Left cardiac atrium (tissue), 4 donors: Measurements from ENCODE around the gene EFCAB6. TPM values are rescaled to one million over a fixed set of nuclear protein-coding genes. Genes with fewer than 3 reads are reported as not detected.

ENCODE experiments used
- ATAC-seq, 2 donors: fragments of 200-7000 bp; cut with Tn5 transposase; one replicate each; pipeline ENCODE4 v1.9.1; 2020; ENCODE audit warnings: mild to moderate bottlenecking in 2 of 2, moderate library complexity in 2 of 2
- DNase-seq: peaks from one replicate; pipeline ENCODE4 v3.0.0-alpha.2; 2020
- intact Hi-C, 2 donors: fragments of 100-400 bp; cut with DNase I; formaldehyde crosslinking; loops; one replicate each; pipeline versions ENCODE4 v1.14.1 to v1.15.1; 2022 to 2023
- total RNA-seq, 2 donors: library from RNA; stranded (reverse); fragmentation: NEBNext Ultra II Directional; extraction: Animal tissue kit (Norgen Biotek cat#: 25700); gene quantifications; one replicate each; pipeline ENCODE4 v1.2.1, GENCODE V29; 2021
- donor health status: DM: no; HTN: yes; CAD: no.
- donor health status: DM: no; HTN: yes; CAD: no; lungs with severe emphysema.
- donor health status: DM: yes; HTN: yes; CAD: no.
- donor health status: Dilated cardiomyopathy.

The EFCAB6 gene
- total RNA-seq, 2 donors from 2014 or later, result 1.7 to 1.8 TPM

DNA sequence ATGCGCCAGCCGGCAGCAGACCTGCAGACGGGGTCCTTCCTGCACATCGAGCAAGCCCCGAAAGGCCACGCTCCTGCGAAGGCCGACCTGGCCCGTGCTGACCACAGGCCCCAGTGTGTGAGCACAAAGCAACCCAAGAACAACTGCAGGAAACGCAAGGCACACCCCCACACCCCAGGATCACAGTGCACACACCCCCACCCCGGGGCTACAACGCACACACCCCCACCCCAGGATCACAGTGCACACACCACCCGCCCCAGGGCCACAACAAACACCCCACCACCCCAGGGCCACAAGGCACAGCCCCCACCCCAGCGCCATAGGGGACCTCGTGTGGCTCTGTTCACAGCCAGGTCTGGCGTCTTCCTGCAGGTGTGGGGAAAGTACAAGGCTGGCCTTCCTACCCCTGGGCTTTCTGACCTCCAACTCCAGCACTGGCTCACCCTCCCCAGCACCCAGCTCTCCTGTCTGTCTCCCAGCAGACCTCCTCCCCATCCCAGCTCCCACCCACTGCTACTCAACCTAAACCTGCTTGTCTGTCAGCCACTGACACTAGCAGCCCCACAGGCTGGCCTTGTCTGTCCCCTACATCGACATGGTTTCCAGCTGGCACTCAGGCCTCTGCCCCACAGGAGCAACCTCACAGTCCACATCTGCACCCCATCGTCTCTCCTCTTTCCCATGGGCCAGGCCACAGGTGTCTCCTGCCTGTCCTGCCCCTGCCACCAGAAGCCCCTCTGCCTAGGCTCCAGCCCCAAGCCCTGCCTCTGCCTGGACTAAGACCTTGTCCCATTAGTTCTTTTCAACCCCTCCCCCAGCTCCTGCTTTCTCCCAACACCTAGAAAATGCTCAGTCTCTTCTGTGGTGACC, 20.5 kb upstream of the EFCAB6 start:
- intact Hi-C loops, result no loop called here

DNA sequence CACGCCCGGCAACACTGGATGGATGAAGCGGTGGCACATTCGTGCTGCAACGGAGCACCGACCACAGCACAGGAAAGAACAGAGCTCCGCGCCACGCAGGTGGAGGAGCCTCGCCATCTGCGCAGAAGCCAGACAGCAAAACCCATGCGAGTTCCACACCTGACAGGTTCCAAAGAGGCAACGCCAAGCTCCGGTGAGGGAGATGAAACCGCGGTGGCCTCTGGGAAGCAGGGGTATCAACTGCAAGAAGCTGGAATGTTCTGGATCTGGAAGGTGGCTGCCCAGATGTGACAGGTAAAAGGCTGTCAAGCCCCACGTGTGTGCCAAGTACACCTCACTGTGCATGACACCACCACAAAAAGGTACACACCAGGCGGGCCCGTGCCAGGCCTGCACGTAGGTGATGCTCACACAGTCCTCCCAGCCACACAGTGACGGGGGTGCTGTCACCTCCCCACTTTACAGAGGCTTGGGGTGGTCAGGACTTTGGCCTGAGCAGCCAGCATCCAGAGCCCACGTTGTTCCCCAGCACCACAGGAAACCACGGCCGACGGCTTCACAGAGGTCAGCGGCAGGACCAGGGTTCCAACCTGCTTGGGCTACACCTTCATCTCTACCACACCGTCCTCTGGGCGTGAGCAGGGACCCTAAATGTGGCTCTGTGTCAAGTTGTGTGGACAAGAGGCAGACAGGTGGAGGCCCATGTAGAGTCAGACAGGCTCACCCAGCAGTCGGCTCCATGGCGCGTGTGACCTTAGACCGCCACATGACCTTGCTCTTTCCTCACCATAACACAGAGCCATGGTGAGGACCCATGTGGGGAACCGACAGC, 19.7 kb upstream of the EFCAB6 start:
- intact Hi-C loops, result no loop called here
- DNase-seq (no peak), ATAC-seq (no peak)

More for the DNA sequence above, 20.5 kb upstream of the EFCAB6 start:
- DNase-seq (no peak), ATAC-seq (no peak)

DNA sequence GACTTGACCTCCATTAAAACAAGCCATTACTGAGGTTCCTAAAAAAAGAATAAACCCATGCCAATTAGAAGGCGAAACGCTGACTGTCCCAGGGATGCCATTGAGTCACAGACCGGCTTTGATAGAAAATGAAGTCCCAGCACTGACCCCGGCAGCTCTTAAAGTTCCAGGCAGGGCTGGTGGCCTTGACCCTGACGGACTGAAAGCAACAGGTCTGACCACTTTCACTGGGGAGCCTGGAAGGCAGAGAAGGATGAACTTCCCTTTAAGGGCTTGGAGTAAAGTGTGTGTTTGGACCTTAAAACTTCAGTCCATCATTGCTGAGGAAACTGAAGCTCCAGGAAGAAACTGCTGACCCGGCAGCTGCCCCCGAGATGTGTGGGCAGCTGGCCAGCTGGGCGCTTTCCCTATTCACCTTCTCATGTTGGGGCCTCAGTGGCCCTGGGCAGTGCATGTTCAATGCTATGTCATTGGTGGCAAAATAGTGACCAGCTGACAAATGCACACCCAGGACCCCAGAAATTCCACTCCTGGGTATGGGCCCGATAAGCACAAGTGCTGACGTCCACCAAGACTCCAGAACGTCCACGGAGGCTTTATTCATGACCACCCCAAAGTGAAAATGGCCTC, 18.9 kb upstream of the EFCAB6 start:
- ATAC-seq, result no peak
- no peak for DNase-seq
- intact Hi-C loops, result no loop called here

DNA sequence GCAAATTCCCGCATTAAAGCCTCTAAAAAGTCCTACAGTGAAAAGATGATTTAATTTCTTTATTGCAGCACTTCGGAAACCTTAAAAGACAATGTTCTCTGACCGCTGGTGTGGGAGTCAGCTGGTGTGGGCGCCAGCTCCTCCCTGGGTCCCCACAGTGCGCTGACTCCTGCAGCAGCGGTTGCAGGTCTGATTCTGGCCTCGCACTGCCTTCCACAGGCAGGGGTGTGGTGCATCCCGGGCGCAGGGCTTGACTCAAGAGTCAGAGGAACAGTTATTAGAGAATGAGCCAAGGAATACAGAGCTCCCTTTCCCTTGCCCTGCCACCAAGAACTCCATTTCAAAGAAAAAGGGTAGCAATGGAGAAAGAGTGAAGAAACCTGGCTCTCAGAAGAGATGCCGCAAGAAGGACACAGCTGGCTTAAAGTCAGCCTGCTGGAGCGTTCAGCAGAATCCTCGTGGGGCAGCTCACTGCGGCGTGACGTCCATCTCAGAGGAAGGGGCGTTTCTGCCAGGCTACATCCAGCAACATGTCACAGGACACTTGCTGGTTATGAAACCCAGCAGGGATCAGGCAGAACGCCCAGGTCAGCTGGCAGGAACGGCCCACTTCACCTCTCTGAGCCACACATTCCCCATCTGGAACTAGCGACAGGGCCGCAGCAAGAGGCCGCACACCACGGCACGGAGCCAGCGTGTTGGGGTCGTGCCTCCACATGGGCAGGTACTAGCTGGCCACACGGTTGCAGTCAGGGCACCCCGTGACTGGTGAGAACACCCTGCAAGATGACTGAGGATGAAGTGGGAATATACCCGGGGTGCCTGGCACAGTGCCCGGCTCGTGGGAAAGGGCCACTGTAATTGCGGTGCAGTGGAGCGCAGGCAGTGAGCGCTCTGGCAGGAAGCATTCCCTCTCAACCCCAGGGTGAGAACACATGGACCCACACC, 18.1 kb upstream of the EFCAB6 start:
- intact Hi-C loops, result no loop called here
- ATAC-seq (peak; percentile 71 to 75), DNase-seq (peak; percentile 88)

DNA sequence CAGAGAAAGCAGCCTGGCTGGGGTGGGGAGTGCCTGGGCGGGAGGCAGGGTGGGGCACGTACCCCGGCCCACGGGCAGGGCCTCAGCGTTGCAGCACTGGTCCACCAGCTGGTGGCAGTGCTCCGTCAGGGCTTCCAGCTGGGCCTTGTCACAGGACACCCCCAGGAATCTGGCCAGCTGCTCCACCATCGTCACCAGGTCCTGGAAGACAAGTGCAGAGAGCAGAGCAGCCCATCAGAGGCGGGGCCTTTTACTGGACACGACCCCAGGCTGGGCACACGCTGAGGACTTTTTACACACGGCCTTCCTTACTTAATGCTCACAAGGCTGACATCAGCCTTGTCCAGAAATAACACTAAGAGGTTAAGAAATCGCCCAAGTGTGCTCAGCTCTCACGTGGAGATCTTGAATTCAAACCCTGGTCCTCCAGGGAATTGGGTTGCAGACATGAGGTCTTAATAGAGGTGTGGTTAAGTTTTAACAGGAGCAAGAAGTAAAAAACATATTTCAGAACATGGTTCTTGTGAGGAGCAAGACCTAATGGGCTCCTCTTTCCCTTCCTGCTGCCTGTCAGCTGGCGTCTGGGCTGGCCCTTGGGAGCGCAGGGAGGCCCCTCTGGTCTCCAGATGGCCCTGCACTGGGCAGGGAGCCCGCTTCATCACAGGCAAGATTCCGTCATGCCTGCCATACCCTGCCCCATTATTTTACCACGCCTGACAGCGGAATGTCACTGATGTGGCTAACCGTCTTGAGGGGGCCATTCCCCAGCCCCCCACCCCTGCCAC, 17.1 kb upstream of the EFCAB6 start:
- ATAC-seq (peak; percentile 69), DNase-seq (peak; percentile 85)
- intact Hi-C loops, result no loop called here

DNA sequence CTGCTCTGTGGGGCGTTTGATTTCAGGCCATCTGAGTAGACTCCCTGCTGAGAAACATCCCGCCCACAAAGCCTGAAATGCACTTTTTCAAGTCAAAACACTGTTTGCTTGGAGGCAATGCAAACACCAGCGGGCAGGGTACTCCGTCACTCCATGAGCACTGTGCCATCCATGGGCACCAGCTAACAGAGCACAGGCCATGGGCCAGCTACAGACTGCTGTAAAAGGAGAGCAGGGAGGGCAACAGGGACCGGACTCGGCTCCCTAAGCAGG, 16.6 kb upstream of the EFCAB6 start:
- DNase-seq (no peak), ATAC-seq (no peak)
- intact Hi-C loops, result no loop called here

DNA sequence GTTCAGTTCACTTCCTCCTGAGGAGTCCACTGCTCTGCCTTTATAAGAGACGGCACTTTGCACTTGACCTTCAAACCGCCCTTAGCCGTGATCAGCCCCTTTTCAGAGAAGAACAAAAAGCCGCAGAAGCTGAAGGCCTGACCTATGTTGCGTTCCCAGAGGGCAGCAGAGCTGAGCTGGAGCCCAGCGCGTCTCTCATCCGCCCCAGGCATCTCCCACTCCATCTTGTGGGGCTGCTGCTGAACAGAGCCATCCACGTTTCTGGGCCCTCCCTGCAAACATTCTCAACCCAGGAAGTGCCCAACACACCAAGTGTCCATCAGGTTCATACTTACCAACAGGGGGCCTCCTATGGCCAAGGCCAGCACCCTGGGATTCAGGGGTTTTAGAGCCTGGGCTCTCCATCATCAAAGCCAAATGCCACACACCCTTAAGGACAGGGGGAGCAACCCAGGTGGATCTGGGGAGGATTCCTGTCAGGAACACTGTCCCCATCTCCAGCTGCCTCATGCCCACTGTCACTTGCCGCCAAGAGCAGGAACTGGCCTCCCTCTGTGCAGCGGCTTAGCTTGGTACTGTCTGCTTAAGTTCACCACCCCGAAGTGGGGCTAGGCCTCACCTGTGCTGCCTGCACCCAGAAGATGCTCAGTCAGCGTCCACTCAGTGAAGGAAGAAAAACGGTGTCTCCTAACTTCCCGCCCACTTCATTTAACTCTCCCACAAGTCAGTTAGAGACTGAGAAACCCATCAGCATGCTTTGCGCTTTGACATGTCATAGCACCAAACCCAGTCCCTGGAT, 16.0 kb upstream of the EFCAB6 start:
- intact Hi-C loops, result no loop called here

DNA sequence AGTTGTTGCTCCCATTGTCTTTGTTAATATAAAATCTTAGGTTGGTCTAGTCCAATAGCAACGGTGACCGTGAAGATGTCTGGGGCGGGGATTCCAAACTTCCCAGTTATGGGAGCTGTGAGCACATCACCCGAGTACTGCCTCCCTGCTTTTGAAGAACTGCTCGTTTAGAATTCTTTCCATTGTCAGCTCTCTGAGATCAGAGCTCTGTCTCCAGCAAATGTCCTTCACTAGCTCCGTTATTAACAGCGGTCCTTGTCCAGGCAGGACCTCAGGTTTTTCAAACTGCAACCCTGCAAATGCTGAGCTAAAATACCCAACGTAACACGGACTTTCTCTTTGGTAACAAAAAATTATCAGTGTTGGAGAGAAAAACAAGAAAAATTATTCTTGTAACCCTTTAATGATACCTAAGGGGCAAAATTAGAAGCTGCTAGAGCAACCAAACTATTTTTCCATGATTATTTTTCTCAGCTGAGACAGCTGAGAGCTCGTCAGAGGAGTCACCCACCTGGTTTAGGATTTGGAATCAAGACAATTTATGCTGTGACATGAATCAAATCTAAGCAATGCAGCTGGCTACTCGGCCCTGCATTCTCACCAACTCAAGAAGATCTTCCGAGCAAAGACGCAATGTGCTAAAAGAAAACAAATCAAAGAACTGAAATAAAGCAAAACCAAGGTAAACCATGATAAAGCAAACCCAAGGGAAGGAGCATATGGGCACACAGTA, 15.1 kb upstream of the EFCAB6 start:
- DNase-seq, result no peak
- intact Hi-C loops, result no loop called here
- no peak for ATAC-seq

More for the DNA sequence above, 16.0 kb upstream of the EFCAB6 start:
- ATAC-seq (no peak), DNase-seq (no peak)

DNA sequence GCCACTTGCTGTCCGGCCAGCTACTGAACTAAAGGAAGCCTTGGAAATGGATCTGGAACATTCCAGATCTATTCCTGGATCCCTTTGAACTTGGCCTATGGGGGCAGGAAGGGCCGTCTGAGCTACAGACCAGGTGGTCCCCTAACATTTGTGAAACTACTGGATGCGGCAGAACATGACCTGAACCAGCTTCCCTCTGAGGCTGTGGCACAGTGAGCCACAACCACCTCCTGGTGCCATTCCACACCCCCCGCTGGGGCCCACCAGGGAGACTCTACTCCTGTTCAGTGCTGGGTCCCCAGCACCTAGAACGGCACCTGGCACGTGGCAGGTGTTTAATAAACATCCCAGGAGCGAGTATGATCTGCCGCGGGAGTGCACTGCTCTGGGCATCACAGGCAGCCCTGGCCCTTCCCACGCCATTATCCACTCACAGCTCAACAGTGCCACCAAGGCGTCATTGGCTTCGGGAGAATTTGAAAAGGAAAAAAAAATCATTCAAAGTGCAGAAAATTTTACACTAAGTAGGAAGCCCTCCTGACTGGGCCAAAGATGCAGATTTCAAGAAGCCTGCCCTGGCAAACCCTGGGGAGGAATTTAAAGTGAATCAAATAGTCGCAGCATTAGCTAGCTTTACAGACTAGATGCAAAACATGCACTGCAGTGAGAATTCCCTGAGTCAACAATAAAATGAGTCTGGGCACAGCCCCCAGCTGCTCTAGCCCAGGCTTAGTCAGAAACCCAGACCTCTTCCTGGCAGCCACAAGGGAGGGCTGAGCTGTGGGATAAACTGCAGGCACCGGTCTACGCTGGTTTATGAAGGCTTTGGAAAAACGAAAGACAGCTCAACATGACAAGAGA, 14.3 kb upstream of the EFCAB6 start:
- DNase-seq, result no peak
- intact Hi-C loops, result no loop called here
- ATAC-seq, result no peak

DNA sequence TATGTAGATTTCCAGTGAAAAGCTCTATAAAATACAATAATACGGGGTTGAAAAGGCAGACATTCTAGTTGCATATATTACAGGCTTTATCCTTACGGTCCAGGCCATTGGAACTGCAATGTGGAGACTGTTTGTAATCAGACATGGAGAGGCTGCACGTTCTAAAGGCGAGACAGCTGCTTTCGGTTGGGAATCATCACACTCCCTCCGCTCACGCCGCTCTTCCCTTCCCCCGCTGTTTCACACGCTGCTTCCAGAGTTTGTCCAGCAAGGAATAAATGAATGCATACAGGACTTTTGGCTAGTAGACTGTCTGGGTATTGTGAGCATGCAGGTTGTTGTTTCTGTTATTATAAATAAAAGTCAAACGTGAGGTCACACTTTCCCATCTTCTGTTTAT, 13.5 kb upstream of the EFCAB6 start:
- ATAC-seq, result no peak

DNA sequence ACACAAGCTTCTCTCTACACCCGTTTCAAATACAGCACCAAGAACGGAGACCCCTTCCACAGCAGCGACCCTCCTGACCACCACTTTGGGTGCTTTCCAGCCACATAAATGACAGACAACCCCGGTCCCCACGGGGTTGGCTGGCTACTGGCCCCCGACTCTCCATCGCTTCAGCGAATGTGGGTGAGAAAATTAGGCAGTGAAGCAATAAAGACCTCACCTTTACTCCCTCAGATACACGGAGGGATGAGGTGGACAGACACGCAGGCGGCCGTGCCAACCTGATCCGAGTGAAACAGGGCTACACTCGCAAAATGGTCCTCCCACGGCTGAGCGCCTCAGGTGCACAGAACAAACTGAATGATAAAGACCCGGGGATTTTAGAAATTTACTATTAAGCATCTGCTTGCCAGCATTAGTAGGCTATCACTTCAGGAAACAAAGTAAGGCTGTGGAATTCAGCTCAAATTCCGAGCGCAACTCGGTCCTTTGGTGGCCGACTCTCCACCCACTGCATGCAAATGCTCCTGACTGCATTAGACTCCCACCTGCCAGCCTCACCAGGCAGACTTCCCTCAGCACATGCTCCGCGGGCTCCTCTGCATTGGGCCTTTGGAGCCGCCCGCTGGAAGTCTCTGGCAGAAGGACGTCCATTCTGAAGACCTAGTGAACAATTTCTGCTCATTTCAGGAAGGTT, 12.8 kb upstream of the EFCAB6 start:
- intact Hi-C loops, result no loop called here
- no peak for DNase-seq
- ATAC-seq, result no peak

More for the DNA sequence above, 13.5 kb upstream of the EFCAB6 start:
- no peak for DNase-seq
- intact Hi-C loops, result no loop called here

DNA sequence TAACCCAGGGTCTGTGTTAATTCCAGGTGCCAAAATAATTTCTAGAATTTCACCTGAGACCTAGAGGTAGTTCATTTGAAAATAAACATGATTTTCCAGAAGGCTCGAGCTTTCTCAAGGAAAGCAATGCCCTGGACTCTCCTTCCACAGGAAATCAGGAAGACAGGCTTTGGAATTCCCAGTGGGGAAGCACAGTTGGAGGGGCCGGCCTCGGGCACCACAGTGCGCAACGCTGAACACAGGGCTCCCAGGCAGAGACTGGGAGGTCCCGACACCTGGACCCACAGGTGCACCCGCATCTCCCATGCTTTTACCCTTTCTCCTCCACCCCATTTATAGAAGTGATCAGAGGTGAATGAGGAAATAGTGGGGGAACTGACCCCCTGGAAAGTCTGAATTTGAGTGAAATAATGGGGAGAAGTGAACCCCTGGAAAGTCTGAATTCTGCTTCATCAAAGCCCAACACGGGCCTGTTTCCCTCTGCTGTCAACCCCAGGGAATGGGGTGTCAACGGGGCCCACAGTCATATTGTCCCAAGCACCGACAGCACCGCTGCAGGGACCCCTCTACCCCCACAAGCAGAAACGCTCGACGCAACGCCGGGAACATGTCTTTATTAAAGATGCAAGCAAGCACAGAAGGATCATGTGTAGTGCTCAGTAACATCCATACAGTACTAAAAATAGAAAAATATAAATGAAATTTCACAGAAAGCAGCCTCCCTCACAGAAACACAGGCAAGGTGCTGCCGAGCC, 12.0 kb upstream of the EFCAB6 start:
- ATAC-seq (no peak), DNase-seq (no peak)
- intact Hi-C loops, result no loop called here

DNA sequence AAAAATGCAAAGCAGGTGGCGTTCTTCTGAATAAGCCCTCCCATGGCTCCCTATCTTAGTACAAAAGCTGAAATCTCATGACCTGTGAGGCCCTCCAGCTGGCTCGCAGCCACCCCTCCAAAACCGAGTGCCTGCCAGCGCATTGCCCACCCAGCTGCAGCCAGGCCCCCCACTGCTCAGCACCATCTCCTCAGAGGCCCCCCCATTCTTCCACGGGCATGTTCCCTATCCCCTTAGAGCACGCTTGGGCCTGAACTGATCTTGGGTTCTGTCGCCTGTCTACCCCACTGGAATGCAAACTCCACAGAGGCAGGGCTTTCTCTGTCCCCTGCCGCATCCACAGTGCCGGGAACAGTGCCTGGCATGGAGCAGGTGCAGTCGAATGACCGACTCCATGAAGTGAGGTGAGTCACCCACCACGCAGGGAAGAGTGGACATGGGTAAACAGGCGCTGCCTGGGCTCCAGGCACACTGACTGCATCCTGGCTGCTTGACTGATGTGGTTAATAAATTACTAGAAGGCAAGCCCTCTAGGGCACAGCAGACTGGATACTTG, 11.3 kb upstream of the EFCAB6 start:
- intact Hi-C loops, result no loop called here
- ATAC-seq (no peak), DNase-seq (no peak)
